ENCODE data around the gene PACSIN1.

- TF ChIP-seq GATA2 (IDR thresholded peaks at IDR 0.05; ENCODE audit: low read depth, low read length) (no peak), GATA3 (IDR thresholded peaks at IDR 0.05; ENCODE audit: low read depth, low read length) (no peak)
Measured at GRCh38 chr6:34469499-34469898, 3.6 kb downstream of the PACSIN1 start.

Data from SH-SY5Y (cell line).